ENCODE measurements around the gene B9D2. TPM values are rescaled to one million over a fixed set of nuclear protein-coding genes. Genes with fewer than 3 reads are reported as not detected.

Gene B9D2
- total and polyA plus RNA-seq, 2 of the 4 experiments (the other 2 are of a cell fraction) = 6.1 to 9.7 TPM

DNA sequence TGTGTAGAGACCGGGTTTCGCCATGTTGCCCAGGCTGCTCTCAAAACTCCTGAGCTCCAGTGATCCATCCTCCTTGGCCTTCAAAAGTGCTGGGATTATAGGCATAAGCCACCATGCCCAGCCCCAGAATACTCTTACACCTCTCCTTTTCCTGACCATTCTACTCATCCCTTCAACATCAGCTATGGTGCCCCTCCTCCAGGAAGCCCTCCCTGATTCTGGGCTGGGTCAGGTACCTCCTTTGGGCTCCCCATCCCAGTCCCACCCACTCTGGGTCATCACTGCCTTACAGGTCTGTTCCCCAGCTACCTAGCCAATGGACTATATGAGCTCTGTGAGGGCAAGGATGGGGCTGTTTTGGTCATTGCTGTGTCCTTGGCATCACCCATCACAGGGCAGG is 19.8 kb downstream of the B9D2 start:
- H3K27ac ChIP-seq (ENCODE audit: insufficient read depth, low read length) = no peak overlapping the region
- H3K36me3 ChIP-seq (ENCODE audit: control insufficient read depth, insufficient read depth, low read length) = peaks cover 46% of the 10 kb centered on the region
- H3K4me2 ChIP-seq (ENCODE audit: low read depth, low read length) = no peak overlapping the region
- H2BK5ac ChIP-seq (ENCODE audit: low read depth, low read length, poor library complexity, severe bottlenecking) = no peak overlapping the region
- H4K8ac ChIP-seq (ENCODE audit: low read depth in 2 of 2, low read length in 2 of 2) = no peak overlapping the region
- POLR2A ChIA-PET (ENCODE audit: unreplicated experiment) = no interaction called here
- no peak overlapping the region for H2AK9ac ChIP-seq (replicated peaks; ENCODE audit: low read depth, low read length, poor library complexity)
- H2BK20ac ChIP-seq (ENCODE audit: low read depth, low read length) = no peak overlapping the region
- no peak overlapping the region for H2BK120ac ChIP-seq (ENCODE audit: low read depth, low read length)
- no peaks in the 10 kb centered on the region for H3K27me3 ChIP-seq (ENCODE audit: control insufficient read depth, insufficient read depth, low read length)
- TF ChIP-seq CTCF (conservative IDR thresholded peaks at IDR 0.05; ENCODE audit: low read depth, low read length) (no peak), CEBPB (IDR thresholded peaks at IDR 0.05; ENCODE audit: low read depth, low read length) (no peak), CHD1 (IDR thresholded peaks at IDR 0.05; ENCODE audit: low read depth, low read length) (no peak), MXI1 (IDR thresholded peaks at IDR 0.05; ENCODE audit: borderline replicate concordance, low read depth, low read length) (no peak), RCOR1 (IDR thresholded peaks at IDR 0.05; ENCODE audit: insufficient replicate concordance, low read length) (no peak), NFE2L2 (IDR thresholded peaks at IDR 0.05; ENCODE audit: low read depth, low read length) (no peak), MAZ (IDR thresholded peaks at IDR 0.05; ENCODE audit: borderline replicate concordance, low read depth, low read length) (no peak), RAD21 (IDR thresholded peaks at IDR 0.05; ENCODE audit: low read length) (no peak), MAFK (IDR thresholded peaks at IDR 0.05; ENCODE audit: low read depth, low read length) (no peak), ELK1 (IDR thresholded peaks at IDR 0.05; ENCODE audit: borderline replicate concordance, low read depth, low read length) (no peak), RFX5 (IDR thresholded peaks at IDR 0.05; ENCODE audit: low read depth, low read length) (no peak), POLR2A (IDR thresholded peaks at IDR 0.05; ENCODE audit: low read depth, low read length) (no peak), USF2 (IDR thresholded peaks at IDR 0.05; ENCODE audit: low read depth, low read length) (no peak), BHLHE40 (IDR thresholded peaks at IDR 0.05; ENCODE audit: low read depth, low read length) (no peak), FOS (IDR thresholded peaks at IDR 0.05; ENCODE audit: low read depth, low read length) (no peak), SMC3 (IDR thresholded peaks at IDR 0.05; ENCODE audit: low read depth, low read length) (no peak)
- ATAC-seq (ENCODE audit: low read depth) (no peak), DNase-seq (no peak)
- no TSS peak for BruUV-seq (replicated peaks)
- H3K4me1 ChIP-seq (ENCODE audit: control insufficient read depth, insufficient read depth, low read length) = no peaks in the 10 kb centered on the region
- H2BK15ac ChIP-seq (ENCODE audit: low read depth, low read length) = no peak overlapping the region
- peaks cover 25 to 61% of the 10 kb centered on the region in 2 experiments for H3K79me1 ChIP-seq (ENCODE audit: low read depth in 1 of 2, low read length in 2 of 2)
- H3K4me3 ChIP-seq (ENCODE audit: insufficient read depth, low read depth, low read length) = no peak overlapping the region
- WGBS, 2 experiments (ENCODE audit: extremely low coverage in 2 of 2, insufficient read length in 1 of 2) = no CpG with 5 or more reads among the region's 2 CpGs
- no peak overlapping the region for H3K14ac ChIP-seq (replicated peaks; ENCODE audit: low read depth, low read length)
- no peaks in the 10 kb centered on the region for H3K9me3 ChIP-seq (ENCODE audit: control insufficient read depth, insufficient read depth, low read length)
- H4K20me1 ChIP-seq (ENCODE audit: insufficient read depth, low read length) = peaks cover 46% of the 10 kb centered on the region
- no peak overlapping the region for H3K56ac ChIP-seq (ENCODE audit: extremely low read depth, insufficient read depth, low read length)
- dilution Hi-C loops (cut with HindIII; ENCODE audit: low sequenced_read_pairs, unreplicated experiment) = no loop called here
- H3K9me1 ChIP-seq (ENCODE audit: insufficient read depth, low read length) = no peaks in the 10 kb centered on the region; the same call in 1 of the 2 replicates
- intact Hi-C loops (cut with micrococcal nuclease) = no loop called here
- no peak overlapping the region for H3K9ac ChIP-seq (ENCODE audit: low read depth, low read length)
- H4K5ac ChIP-seq (ENCODE audit: low read depth, low read length) = no peak overlapping the region
- no peak overlapping the region for H3K23ac ChIP-seq (ENCODE audit: low read depth, low read length)
- H4K91ac ChIP-seq (ENCODE audit: insufficient read depth, low read depth, low read length) = no peak overlapping the region
- no peak overlapping the region for H3K4ac ChIP-seq (ENCODE audit: low read depth, low read length)
- no peak overlapping the region for H2AK5ac ChIP-seq (ENCODE audit: low read depth, low read length)
- no peak overlapping the region for H3K18ac ChIP-seq (ENCODE audit: low read depth, low read length)
- in situ Hi-C loops (cut with MboI; ENCODE audit: low sequenced_read_pairs) = no loop called here
- CTCF ChIA-PET = no interaction called here
- H2AFZ ChIP-seq (replicated peaks; ENCODE audit: low read length, poor library complexity) = no peak overlapping the region

Measured in IMR-90 (cell line).